Neutrophil (primary cell): ENCODE results near the gene MUC21.

Experiments
- H3K27ac ChIP-seq: fragments of 200-600 bp; sonication (generic); 2 replicates; pipeline ENCODE4 v1.5.1; 2016; ENCODE audit warnings: mild to moderate bottlenecking, moderate library complexity
- H3K27me3 ChIP-seq: fragments of 200-600 bp; sonication (generic); 2 replicates; pipeline ENCODE4 v1.6.0; 2016; ENCODE audit warnings: mild to moderate bottlenecking
- H3K36me3 ChIP-seq: fragments of 200-600 bp; sonication (generic); 2 replicates; pipeline ENCODE4 v1.5.1; 2017
- H3K4me1 ChIP-seq, 2 experiments: fragments of 200-600 bp in 1 of 2; sonication (generic) in 1 of 2; 1 replicate in 1 of 2; 2 replicates in 1 of 2; pipeline versions ENCODE4 v1.5.1 to v1.6.1; 2013 to 2016; ENCODE audit warnings: low read depth in 1 of 2, low read length in 1 of 2, mild to moderate bottlenecking in 1 of 2, moderate library complexity in 1 of 2; ENCODE audit not compliant: control insufficient read depth in 1 of 2, insufficient read depth in 1 of 2
- H3K4me3 ChIP-seq, 2 experiments: fragments of 200-600 bp in 1 of 2; sonication (generic) in 1 of 2; 1 replicate in 1 of 2; 2 replicates in 1 of 2; pipeline ENCODE4 v1.5.1; 2013 to 2016; ENCODE audit warnings: low read depth in 1 of 2, low read length in 1 of 2, mild to moderate bottlenecking in 1 of 2, moderate library complexity in 1 of 2
- H3K9me3 ChIP-seq: fragments of 200-600 bp; sonication (generic); 2 replicates; pipeline ENCODE4 v1.5.1; 2016
- TF ChIP-seq, protein P1 (sequence below): fragments of 200-600 bp; sonication (generic); IDR thresholded peaks from 2 replicates; pipeline ENCODE4 v1.5.1; 2016; ENCODE audit warnings: antibody characterized with exemption

MUC21 gene

DNA sequence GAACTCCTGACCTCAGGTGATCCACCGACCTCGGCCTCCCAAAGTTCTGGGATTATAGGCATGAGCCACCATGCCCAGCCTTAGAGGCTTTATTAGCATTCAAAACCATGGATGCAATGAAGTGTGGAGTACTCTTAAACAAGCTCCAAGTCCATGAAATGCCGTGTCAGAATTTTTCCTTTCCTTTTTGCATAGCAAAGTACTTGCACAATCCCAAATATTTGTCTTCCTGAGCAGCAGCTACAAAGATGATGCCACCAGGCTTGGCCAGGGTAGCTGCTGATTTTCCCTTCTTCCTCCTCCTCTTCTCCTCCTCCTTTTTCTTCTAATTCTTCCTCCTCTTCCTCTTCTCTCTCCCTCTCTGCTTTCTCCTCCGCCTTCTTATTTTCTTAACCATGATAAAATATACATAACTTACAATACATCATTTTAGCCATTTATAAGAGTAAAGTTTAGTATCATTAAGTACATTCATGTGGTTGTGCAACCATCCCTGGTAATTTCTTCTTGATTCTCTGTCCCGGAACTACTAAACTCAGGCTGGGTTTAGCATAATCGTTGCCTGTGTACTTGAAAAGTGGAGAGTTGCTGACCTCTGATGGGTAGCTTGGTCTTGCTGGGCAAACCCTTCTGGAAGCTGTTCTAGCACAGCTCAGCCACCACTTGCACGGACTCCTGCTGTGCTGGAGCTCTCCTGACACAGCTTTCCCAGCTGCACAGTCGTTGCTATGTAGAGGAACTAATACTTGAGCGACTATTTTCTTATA, 22.4 kb upstream of the MUC21 start:
- H3K27ac ChIP-seq = no peak overlapping the region
- no peaks in the 10 kb centered on the region for H3K36me3 ChIP-seq
- peaks cover 84% of the 10 kb centered on the region for H3K27me3 ChIP-seq
- TF ChIP-seq, protein P1, sequence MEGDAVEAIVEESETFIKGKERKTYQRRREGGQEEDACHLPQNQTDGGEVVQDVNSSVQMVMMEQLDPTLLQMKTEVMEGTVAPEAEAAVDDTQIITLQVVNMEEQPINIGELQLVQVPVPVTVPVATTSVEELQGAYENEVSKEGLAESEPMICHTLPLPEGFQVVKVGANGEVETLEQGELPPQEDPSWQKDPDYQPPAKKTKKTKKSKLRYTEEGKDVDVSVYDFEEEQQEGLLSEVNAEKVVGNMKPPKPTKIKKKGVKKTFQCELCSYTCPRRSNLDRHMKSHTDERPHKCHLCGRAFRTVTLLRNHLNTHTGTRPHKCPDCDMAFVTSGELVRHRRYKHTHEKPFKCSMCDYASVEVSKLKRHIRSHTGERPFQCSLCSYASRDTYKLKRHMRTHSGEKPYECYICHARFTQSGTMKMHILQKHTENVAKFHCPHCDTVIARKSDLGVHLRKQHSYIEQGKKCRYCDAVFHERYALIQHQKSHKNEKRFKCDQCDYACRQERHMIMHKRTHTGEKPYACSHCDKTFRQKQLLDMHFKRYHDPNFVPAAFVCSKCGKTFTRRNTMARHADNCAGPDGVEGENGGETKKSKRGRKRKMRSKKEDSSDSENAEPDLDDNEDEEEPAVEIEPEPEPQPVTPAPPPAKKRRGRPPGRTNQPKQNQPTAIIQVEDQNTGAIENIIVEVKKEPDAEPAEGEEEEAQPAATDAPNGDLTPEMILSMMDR = no peak
- H3K4me3 ChIP-seq = no peak overlapping the region
- no peaks in the 10 kb centered on the region for H3K4me1 ChIP-seq
- no peaks in the 10 kb centered on the region for H3K9me3 ChIP-seq

DNA sequence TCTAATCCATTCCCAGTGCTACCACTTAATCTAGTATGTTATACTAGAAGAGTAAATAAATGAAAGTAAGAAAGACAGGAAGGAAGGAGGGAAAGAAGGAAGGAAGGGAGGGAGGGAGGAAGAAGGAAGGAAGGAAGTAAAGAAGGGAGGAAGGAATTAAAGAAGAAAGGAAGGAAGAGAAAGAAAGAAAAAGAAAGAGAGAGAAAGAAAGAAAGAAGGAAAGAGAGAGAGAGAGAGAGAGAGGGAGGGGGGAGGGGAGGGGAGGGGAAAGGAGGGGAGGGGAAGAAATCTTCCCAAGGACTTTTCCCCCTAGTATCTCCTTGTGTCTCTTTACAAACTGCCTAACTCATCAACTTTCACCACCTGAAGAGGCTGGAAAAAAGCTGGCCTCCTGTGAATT, 20.8 kb upstream of the MUC21 start:
- H3K9me3 ChIP-seq = no peaks in the 10 kb centered on the region
- TF ChIP-seq, protein P1 = no peak
- no peak overlapping the region for H3K27ac ChIP-seq
- no peaks in the 10 kb centered on the region for H3K36me3 ChIP-seq
- peaks cover 76% of the 10 kb centered on the region for H3K27me3 ChIP-seq
- H3K4me3 ChIP-seq = no peak overlapping the region
- H3K4me1 ChIP-seq = no peaks in the 10 kb centered on the region

DNA sequence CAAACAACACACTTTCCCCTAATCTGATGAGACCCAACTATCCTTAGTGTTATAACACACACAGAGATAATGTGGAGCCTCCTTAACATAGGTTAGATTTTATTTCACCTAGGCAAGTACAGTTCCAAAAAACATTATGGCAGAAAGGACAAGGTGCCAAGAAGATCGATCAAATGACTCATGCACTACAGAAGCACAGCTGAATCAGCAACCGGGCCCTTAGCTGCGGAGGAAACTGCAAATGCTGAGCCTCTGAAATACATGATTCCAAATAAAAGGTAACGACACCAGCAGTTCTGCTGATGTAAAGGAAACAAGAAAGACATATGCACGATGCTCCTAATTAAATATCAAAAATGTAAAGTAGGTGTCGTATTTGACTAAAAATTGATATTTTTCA, 19.9 kb upstream of the MUC21 start:
- H3K4me3 ChIP-seq = no peak overlapping the region
- peaks cover 67% of the 10 kb centered on the region for H3K27me3 ChIP-seq
- no peaks in the 10 kb centered on the region for H3K9me3 ChIP-seq
- H3K36me3 ChIP-seq = no peaks in the 10 kb centered on the region
- TF ChIP-seq, protein P1 = no peak
- no peaks in the 10 kb centered on the region for H3K4me1 ChIP-seq
- H3K27ac ChIP-seq = no peak overlapping the region

DNA sequence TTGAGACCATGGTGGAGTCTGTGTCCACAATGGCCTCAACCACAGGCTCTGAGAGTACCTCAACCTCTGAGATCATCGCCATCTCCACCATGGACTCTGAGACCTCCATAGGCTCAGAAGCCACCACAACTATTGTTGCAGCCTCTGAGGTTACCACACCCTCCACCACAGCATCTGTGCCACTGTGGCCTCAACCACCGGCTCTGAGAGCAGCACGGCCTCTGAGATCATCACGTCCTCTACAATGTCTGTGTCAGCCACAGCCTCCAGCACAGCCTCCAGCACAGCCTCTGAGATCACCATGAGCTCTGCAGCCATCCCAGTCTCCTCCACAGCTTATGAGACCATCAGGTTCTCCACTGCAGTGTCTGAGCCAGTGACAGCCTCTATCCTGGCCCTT, 19.4 kb upstream of the MUC21 start:
- no peak overlapping the region for H3K4me3 ChIP-seq
- no peaks in the 10 kb centered on the region for H3K36me3 ChIP-seq
- H3K9me3 ChIP-seq = no peaks in the 10 kb centered on the region
- TF ChIP-seq, protein P1 = no peak
- H3K27me3 ChIP-seq = peaks cover 63% of the 10 kb centered on the region
- no peaks in the 10 kb centered on the region for H3K4me1 ChIP-seq
- H3K27ac ChIP-seq = no peak overlapping the region

GRCh38 chr6:30965140-30965601, 18.3 kb upstream of the MUC21 start:
- Histone ChIP-seq H3K4me3 (no peak overlapping the region), H3K27ac (no peak overlapping the region), H3K27me3 (peaks cover 53% of the 10 kb centered on the region), H3K4me1 (no peaks in the 10 kb centered on the region), H3K36me3 (no peaks in the 10 kb centered on the region), H3K9me3 (no peaks in the 10 kb centered on the region)
- TF ChIP-seq, protein P1 = no peak
